ENCODE data around the gene INPP5A. TPM values are rescaled to one million over a fixed set of nuclear protein-coding genes. Genes with fewer than 3 reads are reported as not detected.

INPP5A gene
- total and polyA plus RNA-seq, 2 of the 13 experiments (the other 11 are each of a cell fraction or from before 2014, with no cell fraction given): 17.5 to 37.9 TPM

- TF ChIP-seq PLSCR1 (CRISPR knock-in tag; IDR thresholded peaks at IDR 0.05; ENCODE audit: borderline replicate concordance) (no peak), ZBTB39 (CRISPR knock-in tag; IDR thresholded peaks at IDR 0.05) (no peak), GPBP1L1 (CRISPR knock-in tag; IDR thresholded peaks at IDR 0.05) (no peak), KLF9 (CRISPR knock-in tag; IDR thresholded peaks at IDR 0.05; ENCODE audit: low read depth) (no peak), SIX4 (CRISPR knock-in tag; IDR thresholded peaks at IDR 0.05) (no peak), TFAP4 (IDR thresholded peaks at IDR 0.05; ENCODE audit: borderline replicate concordance, low read depth) (no peak), CBX2 (IDR thresholded peaks at IDR 0.05; ENCODE audit: low read depth, low read length) (no peak), CBX2 (CRISPR knock-in tag; IDR thresholded peaks at IDR 0.05; ENCODE audit: low read depth) (no peak)
Measured at GRCh38 chr10:132816718-132817117, 279.1 kb downstream of the INPP5A start (continued).

- Histone ChIP-seq H4K20me1 (ENCODE audit: insufficient read depth, low read length) (no peaks in the 10 kb centered on the region), H3K9ac (ENCODE audit: insufficient read depth, low read depth, low read length) (no peak overlapping the region), H3K4me2 (ENCODE audit: low read depth, low read length) (no peak overlapping the region), H2AFZ (ENCODE audit: low read length) (no peak overlapping the region), H3K79me2 (ENCODE audit: insufficient read depth, low read length) (no peaks in the 10 kb centered on the region), H3K27ac (ENCODE audit: extremely low read length, insufficient read depth, low read length) (no peak overlapping the region), H3K9me3 (ENCODE audit: low read length) (peaks cover 12% of the 10 kb centered on the region), H3K27me3 (ENCODE audit: control insufficient read depth in 1 of 2, insufficient read depth in 2 of 2, low read length in 2 of 2) (peaks cover 3 to 40% of the 10 kb centered on the region in 2 experiments; a peak in 4 of 5 replicates), H3K36me3 (replicated peaks in 1 of 2; ENCODE audit: control insufficient read depth in 1 of 2, insufficient read depth in 2 of 2, low read length in 2 of 2) (no peaks in the 10 kb centered on the region), H3K4me1 (ENCODE audit: insufficient read depth, low read length) (no peaks in the 10 kb centered on the region), H3K4me3 (replicated peaks in 1 of 3; ENCODE audit: insufficient read depth in 1 of 3, low read depth in 2 of 3, low read length in 3 of 3) (no peak overlapping the region)
- no peak for ATAC-seq
- BruUV-seq (replicated peaks): no TSS peak
- no peak for FAIRE-seq
- in situ Hi-C loops (cut with HindIII; ENCODE audit: extremely low pct_ligation_motif_present, low pct_unique_long_range_greater_than_20kb) (no loop called here), intact Hi-C loops (cut with micrococcal nuclease; ENCODE audit: unreplicated experiment) (no loop called here)
- no peak for DNase-seq (ENCODE audit: low spot score)
- ChIA-PET POLR2A (no interaction called here), CTCF (ENCODE audit: low intra/inter-chr PET ratio, low total read pairs) (no interaction called here)
- 32% methylated on average over 7 of the region's 29 CpGs for WGBS (ENCODE audit: low lambda C conversion rate)
- TF ChIP-seq JUND (CRISPR knock-in tag; IDR thresholded peaks at IDR 0.05): no peak
- TF ChIP-seq ZKSCAN1 (IDR thresholded peaks at IDR 0.05; ENCODE audit: low read length): no peak
- no peak for TF ChIP-seq IKZF4 (CRISPR knock-in tag; IDR thresholded peaks at IDR 0.05; ENCODE audit: borderline replicate concordance, low read depth, not compliant biosample characterization)
- no peak for TF ChIP-seq SKI (IDR thresholded peaks at IDR 0.05; ENCODE audit: partially characterized antibody)
- no peak for TF ChIP-seq TFE3 (CRISPR knock-in tag; IDR thresholded peaks at IDR 0.05)
- no peak for TF ChIP-seq RARA (CRISPR knock-in tag; IDR thresholded peaks at IDR 0.05)
- TF ChIP-seq ZNF572 (CRISPR knock-in tag; IDR thresholded peaks at IDR 0.05): no peak
- TF ChIP-seq ZBTB34 (CRISPR knock-in tag; IDR thresholded peaks at IDR 0.05): no peak
Measured at GRCh38 chr10:132817701-132818211, 280.2 kb downstream of the INPP5A start.

Measured in HepG2 (cell line).